Globus pallidus (tissue), 1 donor: Measurements from ENCODE around the gene ADCK1.
"Not testable (repeated sequence)": the region's sequence is repeated elsewhere in the genome, so short reads cannot be mapped to it uniquely, and the experiment has no call there.

Source experiments
- DNase-seq: peaks from one replicate; pipeline ENCODE4 v3.0.0-alpha.2; 2015; ENCODE audit warnings: low spot score

The ADCK1 gene

DNA sequence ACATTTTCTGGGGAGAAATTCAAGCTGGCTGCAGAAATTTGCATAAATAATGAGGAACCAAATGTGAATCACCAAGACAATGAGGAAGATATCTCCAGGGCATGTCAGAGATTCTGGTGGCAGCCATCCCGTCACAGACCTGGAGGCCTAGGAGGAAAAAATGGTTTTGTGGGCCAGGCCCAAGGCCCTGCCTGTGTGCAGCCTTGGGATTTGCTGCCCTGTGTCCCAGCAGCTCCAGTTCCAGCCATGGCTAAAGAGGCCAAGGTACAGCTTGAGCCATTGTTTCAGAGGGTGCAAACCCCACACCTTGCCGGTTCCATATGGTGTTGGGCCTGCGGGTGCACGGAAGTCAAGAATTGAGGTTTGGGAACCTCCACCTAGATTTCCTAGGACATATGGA lies 147.5 kb downstream of the ADCK1 start:
- DNase-seq: no peak

DNA sequence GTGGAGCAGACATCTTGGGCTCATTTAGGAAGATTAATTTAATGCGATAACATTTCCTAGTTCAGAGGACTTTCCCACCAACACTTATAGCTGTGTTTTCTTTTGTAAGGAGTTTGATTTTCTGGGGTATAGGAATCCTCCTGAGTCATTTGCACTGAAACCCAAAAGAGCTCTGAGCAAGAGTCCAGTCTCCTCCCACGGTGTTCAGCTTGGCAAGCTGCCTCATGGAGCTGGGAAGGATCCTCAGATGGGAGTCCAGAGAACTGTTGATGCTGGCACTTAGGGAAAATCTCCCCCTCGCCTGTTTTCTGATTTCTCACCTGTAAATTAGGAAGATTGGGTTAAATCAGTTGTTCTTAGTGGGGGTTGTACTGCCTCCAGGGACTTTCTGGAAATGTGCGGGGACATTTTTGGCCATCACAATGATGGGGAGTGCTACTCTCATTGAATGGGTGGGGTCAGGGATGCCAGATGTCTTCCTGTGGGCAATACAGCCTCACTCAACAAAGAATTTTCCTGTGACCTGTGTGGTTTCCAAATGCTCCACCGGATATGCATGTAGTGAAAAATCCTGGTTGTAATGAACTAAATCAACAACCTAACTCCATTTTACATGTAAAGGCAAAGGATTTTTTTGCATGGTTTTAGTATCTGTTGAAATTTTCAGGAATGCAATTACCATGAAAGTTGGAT lies 150.6 kb downstream of the ADCK1 start:
- DNase-seq: no peak

DNA sequence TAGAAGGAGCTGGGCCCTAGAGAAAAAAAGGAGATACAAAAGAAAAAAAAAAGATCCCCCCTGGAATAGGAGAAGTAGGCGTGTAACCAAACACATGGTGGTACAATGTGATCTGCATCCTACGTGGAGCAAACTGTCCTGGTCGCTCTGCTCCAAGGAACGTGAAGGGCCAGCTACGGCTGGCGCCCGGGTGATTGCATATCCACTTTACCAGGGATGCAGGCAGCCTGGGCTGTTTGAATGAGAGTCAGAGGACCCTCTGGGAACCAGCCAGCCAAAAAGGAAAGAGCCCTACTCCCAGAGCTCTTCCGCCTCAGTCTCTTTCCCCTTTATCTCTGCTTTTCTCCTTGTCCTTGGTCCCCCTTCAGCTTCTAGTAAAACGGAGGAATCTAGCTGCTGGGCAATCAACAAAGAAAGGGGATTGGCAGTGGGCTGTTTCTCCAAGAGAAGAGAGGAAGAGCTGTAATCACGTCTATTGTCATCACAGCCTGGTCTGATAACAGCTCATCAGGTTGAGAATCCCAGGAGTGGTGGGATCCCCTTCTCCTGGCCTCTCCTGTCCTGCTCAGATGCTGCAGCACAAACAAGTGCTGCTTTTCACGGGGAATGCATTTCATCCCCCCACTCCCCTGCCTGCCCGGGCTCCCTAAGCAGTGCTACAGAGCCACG lies 156.0 kb downstream of the ADCK1 start:
- DNase-seq: no peak

DNA sequence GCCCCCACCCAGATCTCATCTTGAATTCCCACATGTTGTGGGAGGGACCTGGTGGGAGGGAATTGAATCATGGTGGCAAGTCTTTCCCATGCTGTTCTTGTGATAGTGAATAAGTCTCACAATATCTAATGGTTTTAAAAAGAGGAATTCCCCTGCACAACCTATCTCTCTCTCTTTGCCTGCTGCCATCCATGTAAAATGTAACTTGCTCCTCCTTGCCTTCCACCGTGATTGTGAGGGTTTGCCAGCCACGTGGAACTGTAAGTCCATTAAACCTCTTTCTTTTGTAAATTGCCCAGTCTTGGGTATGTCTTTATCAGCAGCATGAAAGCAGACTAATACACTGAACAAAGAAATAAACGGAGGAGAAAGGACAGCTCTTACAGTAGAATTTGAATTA lies 159.8 kb downstream of the ADCK1 start:
- not testable (repeated sequence) for DNase-seq

DNA sequence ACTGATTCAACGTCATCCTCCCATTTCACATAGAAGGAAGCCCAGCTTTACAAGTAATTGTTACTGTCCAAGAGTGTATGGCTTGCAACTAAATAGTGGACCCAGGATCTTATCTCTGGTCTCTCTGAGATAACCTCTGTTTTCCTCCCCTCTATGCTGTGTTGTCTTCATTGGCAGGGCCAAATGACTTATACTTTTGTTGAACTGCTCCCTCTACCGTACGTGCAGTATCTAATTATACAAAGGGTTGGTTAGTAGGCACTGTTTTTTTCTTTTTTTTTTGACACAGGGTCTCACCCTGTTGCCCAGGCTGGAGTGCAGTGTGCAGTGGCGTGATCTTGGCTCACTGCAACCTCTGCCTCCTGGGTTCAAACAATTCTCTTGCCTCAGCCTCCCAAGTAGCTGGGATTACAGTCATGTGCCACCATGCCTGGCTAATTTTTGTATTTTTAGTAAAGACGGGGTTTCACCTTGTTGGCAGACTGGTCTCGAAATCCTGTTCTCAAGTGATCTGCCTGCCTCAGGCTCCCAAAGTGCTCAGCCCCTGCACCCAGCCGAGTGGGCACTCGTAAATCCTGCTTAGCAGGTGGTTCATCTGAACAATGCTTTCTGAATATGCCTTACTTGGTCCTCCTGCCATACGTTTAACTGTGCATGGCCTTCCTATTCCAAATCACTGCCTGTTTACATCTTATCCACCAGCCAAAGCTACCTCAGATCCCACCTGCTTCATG lies 162.1 kb downstream of the ADCK1 start:
- DNase-seq: no peak

DNA sequence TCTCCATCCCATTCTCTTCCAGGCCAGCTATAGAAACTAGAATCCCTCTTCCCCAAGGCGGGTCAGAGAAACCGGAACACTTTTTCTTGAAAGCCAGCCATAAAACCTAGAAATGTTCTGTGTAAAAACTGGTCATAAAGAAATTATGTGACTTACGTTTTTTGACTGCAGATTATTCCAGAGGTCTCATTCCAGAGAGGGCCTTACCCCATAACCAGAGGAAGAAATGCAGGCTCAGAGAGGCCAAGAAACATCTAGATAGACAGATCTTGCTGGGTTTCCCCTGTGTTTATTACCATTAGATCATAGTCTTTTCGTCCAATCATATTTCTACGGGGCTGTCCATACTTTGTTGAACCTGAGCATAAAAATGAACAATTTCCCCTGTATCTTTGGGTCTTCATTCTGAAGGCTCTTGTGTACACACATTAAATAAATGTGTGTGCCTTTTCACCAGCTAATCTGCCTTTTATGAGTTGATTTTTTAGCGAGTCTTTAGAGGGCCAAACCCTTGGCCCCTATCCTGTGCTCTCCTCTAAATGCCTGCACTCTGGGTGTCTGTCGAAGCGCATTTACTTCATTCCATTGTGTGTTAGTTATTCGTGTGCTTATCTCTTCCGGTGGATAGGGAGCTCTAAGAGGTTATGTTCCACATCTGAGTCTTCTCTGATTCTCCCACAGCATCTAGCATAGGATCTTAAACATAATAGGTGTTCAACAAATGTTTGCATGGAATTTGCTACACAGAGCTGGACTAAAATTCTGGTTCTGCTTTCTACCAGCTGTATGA lies 163.0 kb downstream of the ADCK1 start:
- DNase-seq: no peak

DNA sequence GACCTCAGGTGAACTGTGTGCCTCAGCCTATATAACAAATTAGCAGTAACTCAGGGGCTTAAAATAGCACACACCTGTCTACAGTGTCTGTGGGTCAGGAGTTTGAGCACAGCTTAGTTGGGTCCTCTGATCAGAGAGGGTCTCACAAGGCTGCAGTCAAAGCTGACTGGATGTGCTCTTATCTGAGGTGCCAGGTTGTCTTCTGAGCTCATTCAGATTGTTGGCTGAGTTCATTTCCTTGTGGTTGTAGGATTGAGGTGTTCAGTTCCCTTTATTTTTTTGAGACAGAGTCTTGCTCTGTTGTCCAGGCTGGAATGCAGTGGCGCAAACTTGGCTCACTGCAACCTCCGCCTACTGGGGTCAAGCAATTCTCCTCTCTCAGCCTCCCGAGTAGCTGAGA lies 164.7 kb downstream of the ADCK1 start:
- DNase-seq: no peak

DNA sequence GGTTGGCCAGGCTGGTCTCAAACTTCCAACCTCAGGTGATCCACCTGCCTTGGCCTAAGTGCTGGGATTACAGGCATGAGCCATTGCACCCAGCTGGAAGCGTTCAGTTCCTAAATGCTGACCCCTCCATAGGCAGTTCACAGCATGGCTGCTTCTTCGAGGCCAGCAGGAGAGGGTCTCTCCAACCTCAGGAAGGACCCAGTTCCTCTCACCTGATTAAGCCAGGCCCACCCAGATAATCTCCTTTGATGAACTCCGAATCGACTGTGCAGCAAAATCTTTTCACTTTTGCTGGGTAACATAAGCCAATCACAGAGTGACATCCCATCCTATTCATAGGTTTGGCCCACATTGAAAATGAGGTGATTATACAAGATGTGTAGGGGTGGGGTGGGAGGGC lies 165.1 kb downstream of the ADCK1 start:
- no peak for DNase-seq

DNA sequence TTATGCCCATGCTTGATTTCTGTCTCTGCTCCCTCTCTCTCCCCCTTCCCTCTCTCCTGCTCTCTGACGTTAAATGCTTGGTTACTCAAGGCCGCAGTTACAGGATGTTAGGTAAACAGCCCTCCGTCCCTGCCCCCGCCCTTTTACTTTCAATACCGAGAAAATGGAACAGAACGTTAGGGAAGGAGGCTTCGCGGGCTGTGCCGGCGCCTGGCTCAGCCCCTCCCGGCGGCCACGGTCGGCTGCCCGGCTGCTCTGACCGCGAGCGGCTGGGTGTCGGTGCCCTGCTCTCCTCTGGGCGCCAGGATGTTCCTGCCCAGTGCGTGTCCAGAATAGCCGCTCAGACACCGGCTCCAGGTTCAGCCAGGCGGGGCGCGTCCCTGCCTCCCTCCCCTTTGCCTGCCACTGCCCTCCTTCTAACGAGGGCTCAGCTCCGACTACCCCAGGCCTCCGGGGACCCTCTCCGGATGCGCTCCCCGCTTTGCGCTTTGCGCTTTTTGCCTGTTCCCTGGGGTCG lies 166.1 kb downstream of the ADCK1 start:
- no peak for DNase-seq

DNA sequence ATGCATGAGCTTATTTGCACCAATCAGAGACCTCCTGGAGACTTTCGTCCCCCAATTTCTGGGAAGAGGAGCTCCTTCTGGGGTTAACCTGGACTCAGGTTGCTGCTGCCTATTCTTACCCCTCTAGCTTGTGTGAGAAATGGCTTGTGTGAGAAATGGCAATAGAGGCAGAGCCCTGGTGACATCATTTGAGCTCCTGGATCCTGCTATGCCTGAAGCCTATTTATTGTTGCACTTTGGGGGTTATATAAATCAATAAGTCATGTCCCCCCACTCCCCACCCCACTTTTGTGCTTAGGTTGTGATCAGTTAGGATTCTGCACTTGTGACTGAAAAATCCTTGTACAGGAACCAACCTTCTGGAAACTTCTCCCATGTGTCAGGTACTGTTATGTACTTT lies 167.2 kb downstream of the ADCK1 start:
- DNase-seq: no peak

DNA sequence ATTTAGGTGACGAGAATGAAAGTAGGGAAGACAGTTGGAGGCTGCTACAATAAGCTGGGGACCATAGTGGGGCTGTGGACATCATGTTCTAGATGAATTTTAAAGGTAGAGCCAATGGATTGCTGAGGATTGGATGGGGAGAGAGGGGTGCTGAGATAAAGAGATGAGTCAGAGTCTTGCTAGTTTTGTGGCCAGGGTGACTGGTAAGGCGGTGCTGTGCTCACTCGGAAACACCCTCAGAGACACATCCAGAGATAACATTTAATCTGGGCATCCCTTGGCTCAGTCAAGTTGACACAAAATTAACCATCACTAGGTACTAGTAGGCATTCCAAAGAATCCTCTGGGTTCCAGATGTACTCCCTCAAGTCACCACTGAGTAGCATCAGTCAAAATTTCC lies 170.7 kb downstream of the ADCK1 start:
- DNase-seq: no peak

DNA sequence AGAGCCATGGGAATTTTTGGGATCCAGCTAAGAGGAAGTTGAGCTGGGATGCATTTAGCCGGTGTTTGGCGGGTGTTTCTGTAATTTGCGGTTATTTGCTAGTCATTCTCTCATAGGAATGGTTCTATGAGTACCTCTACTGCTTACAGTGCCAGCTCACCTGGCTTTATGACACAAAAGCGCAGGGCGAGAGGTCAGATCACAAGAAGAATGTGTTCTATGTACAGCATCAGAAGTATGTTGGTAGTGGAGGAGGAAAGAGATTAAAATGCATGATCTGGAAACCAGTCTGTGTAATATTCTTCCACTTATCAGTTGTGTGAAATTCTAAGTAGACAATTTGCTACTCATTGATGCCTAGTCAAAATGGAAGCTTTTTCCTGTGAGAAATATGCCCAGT lies 173.3 kb downstream of the ADCK1 start:
- no peak for DNase-seq

DNA sequence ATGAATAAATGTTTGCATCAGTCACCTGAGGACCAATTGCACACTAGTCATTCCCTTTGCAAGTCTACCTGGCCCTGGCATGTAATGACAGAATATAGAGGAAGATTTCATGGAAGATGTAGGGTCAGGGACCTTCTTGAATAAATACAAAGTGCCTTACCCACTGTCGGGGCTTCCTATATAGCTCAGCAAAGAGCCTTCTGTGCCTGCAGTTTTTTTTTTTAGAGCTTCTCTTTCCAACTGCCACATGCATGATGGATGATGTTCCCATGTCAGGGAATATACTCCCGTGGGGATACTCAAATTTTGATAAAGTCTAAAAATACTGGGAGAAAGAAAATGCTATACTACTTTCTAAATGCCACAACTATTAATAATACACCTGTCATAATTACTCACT lies 176.7 kb downstream of the ADCK1 start:
- no peak for DNase-seq

DNA sequence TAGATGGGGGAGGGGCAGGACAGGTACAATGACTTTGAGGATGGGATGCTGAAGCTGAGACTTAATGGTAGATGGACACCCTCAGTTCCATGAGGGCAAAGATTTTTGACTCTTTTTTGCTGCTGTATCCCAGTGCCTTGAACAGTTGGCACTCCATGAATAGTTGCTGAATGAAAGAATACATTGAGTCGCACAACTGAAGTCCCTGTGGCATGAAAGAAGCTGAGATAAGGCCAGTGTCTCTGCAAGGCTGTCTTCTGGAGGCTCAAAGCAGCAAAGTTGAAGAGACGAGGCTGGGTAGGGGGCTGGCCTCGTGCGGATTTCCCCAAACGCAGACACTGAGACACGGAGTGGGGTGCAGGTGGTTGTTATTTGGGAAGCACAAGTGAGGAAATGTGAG lies 179.3 kb downstream of the ADCK1 start:
- peak; percentile 84 for DNase-seq

DNA sequence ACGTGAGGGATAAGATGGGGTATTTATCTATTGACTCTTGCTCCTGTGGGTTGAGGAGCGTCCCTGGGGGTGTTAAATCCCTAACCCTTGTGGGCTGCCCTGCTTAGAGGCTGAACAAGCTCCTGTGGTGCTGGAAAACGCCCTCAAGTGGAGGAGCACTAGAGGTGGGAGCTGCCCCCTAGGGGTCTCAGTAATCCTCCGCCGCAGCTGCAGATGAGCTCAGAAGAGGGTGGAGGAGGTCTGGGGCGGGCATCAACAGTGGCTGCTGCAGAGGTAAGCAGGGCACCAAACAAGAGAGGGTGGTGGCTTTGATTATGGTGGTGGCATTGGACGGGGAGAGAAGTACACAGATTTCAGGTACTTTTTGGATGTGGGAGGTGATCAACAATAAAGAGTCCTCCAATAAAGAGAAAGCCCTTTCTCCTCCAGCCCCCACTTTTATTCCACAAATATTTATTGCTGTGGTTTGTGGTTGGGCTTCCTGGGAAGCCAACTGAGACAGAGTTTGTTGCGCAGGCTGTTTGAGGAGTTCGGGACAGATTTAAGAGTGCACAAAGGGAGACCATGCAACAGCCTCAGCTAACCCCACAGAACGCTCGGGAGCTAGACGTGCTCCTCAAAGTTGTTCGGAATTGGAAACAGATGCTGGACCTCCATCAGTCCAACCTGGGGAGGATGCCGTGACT lies 179.9 kb downstream of the ADCK1 start:
- DNase-seq: peak; percentile 78

DNA sequence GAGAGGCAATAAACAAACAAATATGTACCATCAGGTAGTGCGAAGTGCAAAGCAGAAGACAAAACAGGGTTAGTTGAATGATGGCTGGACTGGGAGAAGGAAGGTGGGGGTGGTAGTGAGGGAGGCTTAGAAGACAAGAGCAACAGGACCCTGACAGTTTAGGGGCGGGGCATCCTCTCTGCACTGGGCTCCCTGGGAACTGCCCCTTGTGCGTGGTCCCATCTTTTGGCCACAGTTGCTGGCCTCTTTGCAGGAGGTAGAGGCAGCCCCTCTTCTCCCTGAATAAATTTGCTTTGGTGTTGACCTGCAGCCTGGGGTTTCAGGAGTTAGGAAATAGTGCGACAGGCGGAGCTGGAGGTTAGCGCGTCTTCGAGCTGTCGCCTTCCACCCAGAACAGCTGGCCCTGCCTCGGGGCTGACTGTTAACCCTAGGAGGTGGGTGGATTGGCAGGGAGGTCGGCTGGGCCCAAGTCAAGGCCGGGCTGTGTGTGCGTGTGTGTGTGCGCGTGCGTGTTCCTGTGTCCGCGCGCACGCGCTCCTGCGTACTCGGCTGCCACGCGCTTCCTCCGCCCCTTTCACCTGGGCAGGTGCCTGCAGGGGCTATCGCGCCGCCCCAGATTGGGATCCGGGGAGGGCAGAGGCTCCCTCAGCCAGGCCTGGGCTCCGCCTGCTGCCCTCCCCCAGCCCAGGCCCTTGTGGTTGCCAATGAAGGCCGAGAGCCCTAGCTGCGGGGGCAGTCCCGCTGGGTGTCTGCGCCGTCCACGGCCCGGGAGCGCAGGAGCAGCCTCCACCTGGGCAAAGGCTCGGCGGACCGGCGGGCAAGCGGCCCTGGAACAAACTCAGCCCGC lies 180.8 kb downstream of the ADCK1 start:
- peak; percentile 43 for DNase-seq
